AG04449 (cell line): ENCODE measurements around the gene PDZD2.

ENCODE experiments used
- CTCF ChIA-PET: fragments of 350-600 bp; formaldehyde crosslinking; extraction: SDS; loops from one replicate; lab custom pipeline; 2021; ENCODE audit warnings: antibody characterized with exemption; lab: Yijun Ruan, JAX
- POLR2A ChIA-PET: fragments of 400-600, 350-600 bp; formaldehyde crosslinking; extraction: SDS; loops from one replicate; lab custom pipeline; 2020; ENCODE audit warnings: antibody characterized with exemption, inconsistent platforms; lab: Yijun Ruan, JAX
- DNase-seq: peaks from one replicate; pipeline ENCODE4 v3.0.0-alpha.2; 2010; ENCODE audit warnings: low read depth, low spot score
- H3K4me3 ChIP-seq: 2 replicates; pipeline ENCODE4 v1.5.1; 2011; ENCODE audit warnings: low read depth, mild to moderate bottlenecking, control low read depth, low read length
- CTCF ChIP-seq: IDR thresholded peaks from one replicate; pipeline ENCODE4 v1.5.1; 2011; ENCODE audit warnings: mild to moderate bottlenecking, moderate library complexity, low read length, control low read depth, inconsistent platforms; ENCODE audit not compliant: insufficient read depth; ENCODE audit errors: missing control alignments

PDZD2 gene

GRCh38 chr5:31767335-31768031 is 128.6 kb downstream of the PDZD2 start:
- TF ChIP-seq CTCF = no peak
- ChIA-PET CTCF (interaction anchor here (0.7 kb wide), 1 partner anchor 129 kb away, joined by 3 read pairs; the partner anchor contains the start of gene PDZD2), POLR2A (no interaction called here)
- no peak for DNase-seq
- no peak overlapping the region for H3K4me3 ChIP-seq

- H3K4me3 ChIP-seq = no peak overlapping the region
- CTCF ChIA-PET = interaction anchor here (0.7 kb wide), 1 partner anchor 129 kb away, joined by 3 read pairs; the partner anchor contains the start of gene PDZD2
- no peak for DNase-seq
- TF ChIP-seq CTCF = no peak
- POLR2A ChIA-PET = no interaction called here
These were observed 129.1 kb downstream of the PDZD2 start for GRCh38 chr5:31768046-31768445.

- ChIA-PET POLR2A (no interaction called here), CTCF (no interaction called here)
- no peak overlapping the region for H3K4me3 ChIP-seq
- no peak for DNase-seq
- TF ChIP-seq CTCF = no peak
These were observed 129.9 kb downstream of the PDZD2 start for GRCh38 chr5:31768784-31769183.

GRCh38 chr5:31769530-31769929 is 130.6 kb downstream of the PDZD2 start:
- no peak for TF ChIP-seq CTCF
- no peak overlapping the region for H3K4me3 ChIP-seq
- DNase-seq = no peak
- ChIA-PET CTCF (no interaction called here), POLR2A (no interaction called here)

GRCh38 chr5:31770132-31770720 is 131.3 kb downstream of the PDZD2 start:
- ChIA-PET CTCF (interaction anchor here (1.0 kb wide), 1 partner anchor 39 kb away, joined by 4 read pairs; no protein-coding TSS in a partner anchor), POLR2A (no interaction called here)
- DNase-seq = no peak
- TF ChIP-seq CTCF = no peak
- H3K4me3 ChIP-seq = no peak overlapping the region

DNA sequence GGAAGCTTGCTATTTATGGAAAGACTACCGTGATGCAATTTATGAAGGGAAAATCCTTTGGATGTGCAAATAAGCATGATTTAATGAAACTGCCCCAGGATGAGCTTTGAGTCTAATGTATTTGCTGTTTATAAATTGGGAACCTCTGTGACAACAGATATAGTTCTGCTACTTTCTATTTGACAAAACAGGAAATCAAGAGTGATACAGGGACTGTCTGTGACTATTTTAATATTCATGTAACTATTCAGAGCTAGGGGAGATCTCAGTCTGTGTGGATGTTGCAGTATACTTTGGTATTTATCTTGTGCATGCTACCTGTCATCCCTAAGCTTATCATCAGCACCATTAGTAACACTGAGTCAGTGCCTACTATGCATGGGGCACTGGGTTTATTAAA is 132.1 kb downstream of the PDZD2 start:
- TF ChIP-seq CTCF = no peak
- no peak for DNase-seq
- POLR2A ChIA-PET = no interaction called here
- CTCF ChIA-PET = interaction anchor here (1.0 kb wide), 1 partner anchor 38 kb away, joined by 4 read pairs; no protein-coding TSS in a partner anchor
- no peak overlapping the region for H3K4me3 ChIP-seq
